ENCODE measurements around the gene RASL10B. TPM values are rescaled to one million over a fixed set of nuclear protein-coding genes. Genes with fewer than 3 reads are reported as not detected.

RASL10B gene
- total RNA-seq, 1 donor from 2014 or later: 16.2 TPM

Other genes starting within 250 kb of the RASL10B start
- gene SLFN12L, start 194.0 kb upstream of the RASL10B start, total RNA-seq: not detected in 2 replicates
- gene SLFN14, start 170.8 kb upstream of the RASL10B start, total RNA-seq: not detected in 2 replicates
- 6.9 and 7.0 TPM in 2 replicates for gene PEX12, start 153.1 kb upstream of the RASL10B start, total RNA-seq
- gene AP2B1, start 144.3 kb upstream of the RASL10B start, total RNA-seq: 201 and 208 TPM in 2 replicates
- not detected in 2 replicates for gene GAS2L2, start 21.6 kb downstream of the RASL10B start, total RNA-seq
- not detected in 2 replicates for gene C17orf50, start 29.2 kb downstream of the RASL10B start, total RNA-seq
- 0.73 and 0.75 TPM in 2 replicates for gene MMP28, start 64.0 kb downstream of the RASL10B start, total RNA-seq
- gene TAF15, start 77.8 kb downstream of the RASL10B start, total RNA-seq: 157 and 170 TPM in 2 replicates
- gene HEATR9, start 137.3 kb downstream of the RASL10B start, total RNA-seq: not detected in 2 replicates
- gene CCL5, start 148.7 kb downstream of the RASL10B start, total RNA-seq: not detected in 2 replicates
- 0.35 TPM in 1 of 2 replicates, not detected in the other for gene RDM1, start 199.1 kb downstream of the RASL10B start, total RNA-seq
- gene LYZL6, start 212.1 kb downstream of the RASL10B start, total RNA-seq: not detected in 2 replicates
- not detected in 2 replicates for gene CCL16, start 249.9 kb downstream of the RASL10B start, total RNA-seq

All from osteocyte (in vitro differentiated cells).